ENCODE data around the gene FARS2. TPM values are rescaled to one million over a fixed set of nuclear protein-coding genes. Genes with fewer than 3 reads are reported as not detected.

Gene FARS2
- total and polyA plus RNA-seq, 7 donors, result 8.1 to 21.0 (median 12.5) TPM

DNA sequence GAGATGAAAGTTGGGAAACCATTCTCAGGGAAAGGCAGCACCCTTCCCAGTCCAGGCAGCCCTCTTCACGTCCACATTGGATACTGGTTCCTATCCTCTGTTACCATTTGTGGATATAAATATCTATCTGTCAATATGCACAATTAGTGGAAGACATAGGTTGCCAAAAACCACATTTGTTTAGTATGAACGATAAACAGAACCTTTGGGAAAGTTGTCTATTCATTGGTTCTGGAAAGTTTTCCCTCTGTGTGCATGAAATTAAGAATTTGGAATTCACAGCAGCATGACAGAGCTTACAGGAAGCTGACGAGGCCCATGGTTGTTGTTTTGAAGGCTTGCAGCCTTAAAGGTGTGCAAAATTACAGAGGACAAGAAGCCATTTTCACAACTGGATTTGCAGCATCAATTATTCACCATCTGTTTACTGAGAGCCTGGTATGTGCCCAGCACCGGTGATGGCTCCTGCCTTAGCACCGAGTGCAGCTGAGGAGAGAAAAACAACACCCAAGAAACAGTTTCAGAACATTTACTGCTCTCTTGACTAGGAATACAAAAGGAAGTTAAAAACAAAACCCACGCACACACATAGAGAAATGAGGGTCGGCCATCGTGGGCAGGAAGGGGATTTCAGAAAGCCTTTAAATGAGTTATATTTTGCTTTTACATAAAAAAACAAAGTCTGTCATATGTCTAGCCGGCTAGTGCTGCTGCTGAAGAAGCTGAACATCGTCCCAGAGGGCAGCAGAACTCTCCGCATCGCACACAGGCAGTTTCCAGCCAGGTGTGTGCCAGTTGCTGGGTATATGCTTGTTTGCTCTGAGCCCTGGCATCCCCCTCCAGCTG, 319.6 kb downstream of the FARS2 start:
- Histone ChIP-seq H3K9me3 (peaks cover 0 to 3% (median 1%) of the 10 kb centered on the region in 4 donors), H3K27ac (no peak overlapping the region), H3K27me3 (no peaks in the 10 kb centered on the region), H3K36me3 (no peaks in the 10 kb centered on the region), H3K4me3 (no peak overlapping the region), H3K4me1 (no peaks in the 10 kb centered on the region)
- DNase-seq, result no peak
- WGBS, 2 donors, result 62 to 85% methylated on average over 12 of the region's 12 CpGs
- intact Hi-C loops (cut with DNase I), result no loop called here
- TF ChIP-seq EP300 (IDR thresholded peaks at IDR 0.05) (no peak), CTCF (IDR thresholded peaks at IDR 0.05) (no peak), POLR2A (IDR thresholded peaks at IDR 0.05) (no peak), POLR2AphosphoS5 (IDR thresholded peaks at IDR 0.05) (no peak)

DNA sequence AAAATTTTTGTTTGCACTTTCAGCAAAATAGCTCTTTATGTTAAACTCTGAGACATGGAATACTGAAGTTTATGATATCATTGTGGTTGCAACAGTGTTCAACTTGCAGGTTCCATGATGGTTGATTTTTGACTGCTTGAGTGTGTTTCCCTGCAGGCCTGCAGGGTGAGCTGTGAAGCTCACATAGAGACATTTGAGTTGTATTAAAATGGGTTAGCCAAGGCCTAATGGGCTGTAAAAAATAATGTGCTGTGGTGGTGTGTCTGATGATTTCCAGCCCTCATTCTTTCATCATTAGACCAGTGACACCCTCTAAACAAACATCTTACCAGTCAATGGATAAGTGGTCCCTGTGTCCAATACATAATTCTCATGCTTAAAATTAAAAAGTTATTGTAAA, 321.4 kb downstream of the FARS2 start:
- no peak for TF ChIP-seq EP300 (IDR thresholded peaks at IDR 0.05)
- TF ChIP-seq POLR2A (IDR thresholded peaks at IDR 0.05), result no peak
- no peak for TF ChIP-seq CTCF (IDR thresholded peaks at IDR 0.05)
- no peak for TF ChIP-seq POLR2AphosphoS5 (IDR thresholded peaks at IDR 0.05)
- Histone ChIP-seq H3K27me3 (no peaks in the 10 kb centered on the region), H3K36me3 (no peaks in the 10 kb centered on the region), H3K27ac (no peak overlapping the region), H3K9me3 (peaks cover 0 to 5% (median 1%) of the 10 kb centered on the region in 4 donors), H3K4me3 (no peak overlapping the region), H3K4me1 (no peaks in the 10 kb centered on the region)
- intact Hi-C loops (cut with DNase I), result no loop called here
- DNase-seq, result no peak

DNA sequence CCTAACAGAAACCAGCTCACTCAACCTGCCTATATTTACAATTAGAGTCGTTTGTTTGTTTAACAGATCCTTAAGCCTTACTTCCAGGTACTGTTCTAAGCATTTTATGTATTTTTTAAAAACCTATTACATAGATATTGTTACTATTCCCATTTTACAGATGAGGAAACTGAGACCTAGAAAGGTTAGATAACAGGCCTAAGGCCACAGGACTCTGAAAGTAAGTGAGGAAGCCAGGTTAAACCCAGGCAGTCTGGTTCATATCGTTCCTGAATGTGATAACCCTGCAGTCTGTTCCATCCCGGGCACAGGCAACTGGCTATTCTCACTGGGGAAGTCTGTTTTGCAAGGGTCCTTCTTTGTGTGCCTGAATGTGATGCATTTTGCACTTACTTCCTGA, 322.2 kb downstream of the FARS2 start:
- intact Hi-C loops (cut with DNase I), result no loop called here
- 60 to 82% methylated on average over 3 of the region's 3 CpGs for WGBS, 2 donors
- Histone ChIP-seq H3K36me3 (no peaks in the 10 kb centered on the region), H3K4me1 (no peaks in the 10 kb centered on the region), H3K27ac (no peak overlapping the region), H3K4me3 (no peak overlapping the region), H3K9me3 (peaks cover 0 to 5% (median 1%) of the 10 kb centered on the region in 4 donors), H3K27me3 (no peaks in the 10 kb centered on the region)
- DNase-seq, result no peak
- no peak for TF ChIP-seq POLR2A (IDR thresholded peaks at IDR 0.05)
- TF ChIP-seq CTCF (IDR thresholded peaks at IDR 0.05), result no peak
- TF ChIP-seq POLR2AphosphoS5 (IDR thresholded peaks at IDR 0.05), result no peak
- TF ChIP-seq EP300 (IDR thresholded peaks at IDR 0.05), result no peak

GRCh38 chr6:5584078-5584482, 322.8 kb downstream of the FARS2 start:
- Histone ChIP-seq H3K4me1 (no peaks in the 10 kb centered on the region), H3K27ac (no peak overlapping the region), H3K9me3 (peaks cover 0 to 5% (median 1%) of the 10 kb centered on the region in 4 donors), H3K4me3 (no peak overlapping the region), H3K36me3 (no peaks in the 10 kb centered on the region), H3K27me3 (no peaks in the 10 kb centered on the region)
- DNase-seq, result no peak
- intact Hi-C loops (cut with DNase I), result no loop called here
- TF ChIP-seq POLR2A (IDR thresholded peaks at IDR 0.05) (no peak), POLR2AphosphoS5 (IDR thresholded peaks at IDR 0.05) (no peak)
- 66 to 90% methylated on average over 5 of the region's 5 CpGs for WGBS, 2 donors

- DNase-seq, result no peak
- Histone ChIP-seq H3K27ac (no peak overlapping the region), H3K4me1 (no peaks in the 10 kb centered on the region), H3K4me3 (no peak overlapping the region), H3K27me3 (no peaks in the 10 kb centered on the region), H3K36me3 (no peaks in the 10 kb centered on the region), H3K9me3 (peaks cover 0 to 5% (median 1%) of the 10 kb centered on the region in 4 donors)
- WGBS, 2 donors, result 95 to 97% methylated on average over 3 of the region's 3 CpGs
- TF ChIP-seq POLR2AphosphoS5 (IDR thresholded peaks at IDR 0.05) (no peak), CTCF (IDR thresholded peaks at IDR 0.05) (no peak), POLR2A (IDR thresholded peaks at IDR 0.05) (no peak), EP300 (IDR thresholded peaks at IDR 0.05) (no peak)
- intact Hi-C loops (cut with DNase I), result no loop called here
Observed at GRCh38 chr6:5587648-5588047, 326.3 kb downstream of the FARS2 start.
